Endodermal cell (in vitro differentiated cells): ENCODE measurements around the gene PELI1. TPM values are rescaled to one million over a fixed set of nuclear protein-coding genes. Genes with fewer than 3 reads are reported as not detected.
"Not testable (repeated sequence)": the region's sequence is repeated elsewhere in the genome, so short reads cannot be mapped to it uniquely, and the experiment has no call there.

Experiments used
- DNase-seq: peaks from one replicate; pipeline ENCODE4 v3.0.0-alpha.2; 2017
- H3K27ac ChIP-seq: 2 replicates; pipeline ENCODE4 v1.5.1; 2013; ENCODE audit warnings: mild to moderate bottlenecking, low read depth, low read length, moderate library complexity
- H3K27me3 ChIP-seq: 2 replicates; pipeline ENCODE4 v1.6.1; 2013; ENCODE audit warnings: mild to moderate bottlenecking, low read length, moderate library complexity; ENCODE audit not compliant: insufficient read depth, control insufficient read depth, poor library complexity, severe bottlenecking
- H3K36me3 ChIP-seq: 2 replicates; pipeline ENCODE4 v1.7.0; 2013; ENCODE audit warnings: mild to moderate bottlenecking, low read length, moderate library complexity; ENCODE audit not compliant: control insufficient read depth, insufficient read depth
- H3K4me1 ChIP-seq: one replicate; pipeline ENCODE4 v1.7.0; 2013; ENCODE audit warnings: low read length; ENCODE audit not compliant: control insufficient read depth, insufficient read depth
- H3K4me3 ChIP-seq: 2 replicates; pipeline ENCODE4 v1.5.1; 2013; ENCODE audit warnings: mild to moderate bottlenecking, low read length, moderate library complexity
- H3K9ac ChIP-seq: 2 replicates; pipeline ENCODE4 v1.6.1; 2013; ENCODE audit warnings: mild to moderate bottlenecking, low read length, moderate library complexity; ENCODE audit not compliant: poor library complexity, severe bottlenecking; ENCODE audit errors: extremely low read depth
- H3K9me3 ChIP-seq: 2 replicates; pipeline ENCODE4 v1.6.1; 2013; ENCODE audit warnings: mild to moderate bottlenecking, low read length, moderate library complexity; ENCODE audit not compliant: control insufficient read depth
- H3K27ac Mint-ChIP-seq: 2 replicates; pipeline ENCODE4 v1.8.0; 2020; ENCODE audit warnings: mixed read lengths
- H3K27me3 Mint-ChIP-seq: 2 replicates; pipeline ENCODE4 v1.8.0; 2021; ENCODE audit warnings: mild to moderate bottlenecking, mixed read lengths; ENCODE audit not compliant: insufficient read depth
- H3K36me3 Mint-ChIP-seq: 2 replicates; pipeline ENCODE4 v1.8.0; 2020; ENCODE audit warnings: low read depth, mixed read lengths
- H3K4me1 Mint-ChIP-seq: 2 replicates; pipeline ENCODE4 v1.8.0; 2020; ENCODE audit warnings: mixed read lengths
- H3K4me3 Mint-ChIP-seq: 2 replicates; pipeline ENCODE4 v1.8.0; 2020; ENCODE audit warnings: mild to moderate bottlenecking, moderate library complexity, mixed read lengths
- H3K9me3 Mint-ChIP-seq: 2 replicates; pipeline ENCODE4 v1.8.0; 2020; ENCODE audit warnings: mild to moderate bottlenecking, mixed read lengths
- CTCF ChIP-seq: fragments of 200-600 bp; sonication (generic); conservative IDR thresholded peaks from 2 replicates; pipeline ENCODE4 v1.5.0; 2021; ENCODE audit warnings: antibody characterized with exemption, mild to moderate bottlenecking
- WGBS, 2 experiments: methylation state at CpG; one replicate each; pipeline versions ENCODE4 v1.1.5 to v1.1.7; 2013; ENCODE audit warnings: missing lambda C conversion rate in 2 of 2, mixed read lengths in 1 of 2; ENCODE audit not compliant: insufficient coverage in 1 of 2, insufficient read length in 1 of 2; 5-methylcytosine and 5-hydroxymethylcytosine counted together
- total RNA-seq, 2 donors: library from RNA; stranded (reverse); fragmentation: NEBNext Ultra II Directional in 1 of 2; extraction: Animal tissue kit (Norgen Biotek cat#: 25700) in 1 of 2; gene quantifications; 2 replicates in 1 of 2; 3 replicates in 1 of 2; pipeline ENCODE4 v1.2.1, GENCODE V29; 2021

The PELI1 gene
- total RNA-seq, 2 donors from 2014 or later: 178 to 184 TPM

- not testable (repeated sequence) for H3K27ac ChIP-seq, H3K36me3 ChIP-seq, H3K4me1 ChIP-seq, H3K4me3 ChIP-seq, H3K27ac Mint-ChIP-seq, DNase-seq, H3K27me3 ChIP-seq, H3K36me3 Mint-ChIP-seq, H3K9me3 Mint-ChIP-seq, H3K4me3 Mint-ChIP-seq, H3K9ac ChIP-seq, H3K9me3 ChIP-seq, H3K27me3 Mint-ChIP-seq
- 46 to 92% methylated on average over 2 to 6 of the region's 6 CpGs for WGBS, 2 experiments
- peaks cover 27% of the 10 kb centered on the region for H3K4me1 Mint-ChIP-seq
Measured at GRCh38 chr2:64074616-64075015, 69.6 kb downstream of the PELI1 start.

GRCh38 chr2:64067326-64067725 lies 76.9 kb downstream of the PELI1 start:
- no peaks in the 10 kb centered on the region for H3K9me3 Mint-ChIP-seq
- Histone ChIP-seq H3K9me3 (no peaks in the 10 kb centered on the region), H3K36me3 (no peaks in the 10 kb centered on the region), H3K4me1 (peaks cover 11% of the 10 kb centered on the region), H3K27ac (no peak overlapping the region), H3K9ac (no peak overlapping the region), H3K4me3 (no peak overlapping the region), H3K27me3 (no peaks in the 10 kb centered on the region)
- no peak overlapping the region for H3K4me3 Mint-ChIP-seq
- no peak for DNase-seq
- TF ChIP-seq CTCF: peak; percentile 38
- no peaks in the 10 kb centered on the region for H3K27me3 Mint-ChIP-seq
- WGBS, 2 experiments: 40 to 47% methylated on average over 1 of the region's 1 CpG
- peak overlapping the region; percentile 28 for H3K27ac Mint-ChIP-seq
- H3K36me3 Mint-ChIP-seq: no peaks in the 10 kb centered on the region
- peaks cover 50% of the 10 kb centered on the region for H3K4me1 Mint-ChIP-seq

- TF ChIP-seq CTCF: no peak
- Mint-ChIP-seq H3K36me3 (no peaks in the 10 kb centered on the region), H3K27me3 (no peaks in the 10 kb centered on the region), H3K9me3 (no peaks in the 10 kb centered on the region), H3K4me3 (no peak overlapping the region), H3K27ac (peak overlapping the region; percentile 79), H3K4me1 (peaks cover 51% of the 10 kb centered on the region)
- no peak overlapping the region for H3K4me3 ChIP-seq
- H3K9me3 ChIP-seq: no peaks in the 10 kb centered on the region
- 88 to 94% methylated on average over 6 of the region's 6 CpGs for WGBS, 2 experiments
- no peaks in the 10 kb centered on the region for H3K27me3 ChIP-seq
- H3K9ac ChIP-seq: no peak overlapping the region
- DNase-seq: no peak
- H3K36me3 ChIP-seq: no peaks in the 10 kb centered on the region
- no peak overlapping the region for H3K27ac ChIP-seq
- H3K4me1 ChIP-seq: peaks cover 11% of the 10 kb centered on the region
Measured at GRCh38 chr2:64065516-64065915, 78.7 kb downstream of the PELI1 start.

GRCh38 chr2:64063924-64064331 lies 80.3 kb downstream of the PELI1 start:
- H3K27me3 ChIP-seq: no peaks in the 10 kb centered on the region
- peak; percentile 63 for DNase-seq
- Mint-ChIP-seq H3K4me3 (no peak overlapping the region), H3K4me1 (peaks cover 51% of the 10 kb centered on the region), H3K36me3 (no peaks in the 10 kb centered on the region), H3K27ac (peak overlapping the region; percentile 85), H3K27me3 (no peaks in the 10 kb centered on the region), H3K9me3 (no peaks in the 10 kb centered on the region)
- peaks cover 11% of the 10 kb centered on the region for H3K4me1 ChIP-seq
- no peaks in the 10 kb centered on the region for H3K9me3 ChIP-seq
- TF ChIP-seq CTCF: no peak
- no peak overlapping the region for H3K4me3 ChIP-seq
- H3K9ac ChIP-seq: no peak overlapping the region
- no peaks in the 10 kb centered on the region for H3K36me3 ChIP-seq
- 63 to 66% methylated on average over 4 of the region's 4 CpGs for WGBS, 2 experiments
- peak overlapping the region; percentile 74 for H3K27ac ChIP-seq
